ENCODE results near the gene RABEP1. TPM values are rescaled to one million over a fixed set of nuclear protein-coding genes. Genes with fewer than 3 reads are reported as not detected.

Gene RABEP1
- total and polyA plus RNA-seq, 2 experiments from 2014 or later, result 37.0 to 88.1 TPM

DNA sequence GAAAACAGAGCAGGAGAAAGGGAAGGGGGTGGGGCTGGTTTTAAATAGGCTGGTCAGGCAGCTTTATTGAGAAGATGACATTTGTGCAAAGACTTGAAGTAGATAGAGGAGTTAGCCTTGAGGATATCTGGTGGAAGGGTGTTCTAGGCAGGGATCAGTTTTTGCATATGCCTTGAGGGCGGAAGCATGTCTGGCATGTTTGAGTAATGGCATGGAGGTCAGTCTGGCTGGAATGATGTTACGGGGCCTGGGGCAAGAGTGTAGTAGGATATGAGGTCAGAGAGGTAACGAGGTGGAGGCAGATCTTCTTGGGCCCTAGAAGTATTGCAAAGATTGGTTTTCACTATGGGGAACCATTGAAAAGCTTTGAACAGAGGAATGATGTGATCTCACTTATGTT, 4.8 kb downstream of the RABEP1 start:
- Mint-ChIP-seq H3K4me1 (peaks cover 41% of the 10 kb centered on the region), H3K27me3 (ENCODE audit: insufficient read depth, low read depth, poor library complexity) (peaks cover 8% of the 10 kb centered on the region), H3K9me3 (peaks cover 3% of the 10 kb centered on the region; the same call in 2 of the 3 replicates), H3K36me3 (ENCODE audit: low read depth) (peaks cover 16% of the 10 kb centered on the region; the same call in 2 of the 3 replicates), H3K27ac (peak overlapping the region; percentile 2; the same call in 1 of the 2 replicates), H3K4me3 (no peak overlapping the region; the same call in 2 of the 3 replicates)
- Histone ChIP-seq H3K36me3 (ENCODE audit: insufficient read depth) (no peaks in the 10 kb centered on the region; the same call in 1 of the 2 replicates), H3K4me3 (no peak overlapping the region), H3K27ac (ENCODE audit: low read depth) (peak overlapping the region; percentile 17; the same call in 1 of the 2 replicates), H2AFZ (no peak overlapping the region), H3K4me1 (ENCODE audit: insufficient read depth) (peaks cover 48% of the 10 kb centered on the region), H4K20me1 (replicated peaks; ENCODE audit: insufficient read depth) (peaks cover 5% of the 10 kb centered on the region; the same call in 1 of the 2 replicates), H3K79me2 (replicated peaks; ENCODE audit: insufficient read depth) (peaks cover 93% of the 10 kb centered on the region), H3K9me2 (ENCODE audit: insufficient read depth) (no peaks in the 10 kb centered on the region), H3K4me2 (peak overlapping the region; percentile 56), H3K27me3 (ENCODE audit: insufficient read depth) (no peaks in the 10 kb centered on the region), H3F3A (replicated peaks; ENCODE audit: low read depth) (peaks cover 4% of the 10 kb centered on the region; the same call in 1 of the 2 replicates)
- TF ChIP-seq, protein P1, sequence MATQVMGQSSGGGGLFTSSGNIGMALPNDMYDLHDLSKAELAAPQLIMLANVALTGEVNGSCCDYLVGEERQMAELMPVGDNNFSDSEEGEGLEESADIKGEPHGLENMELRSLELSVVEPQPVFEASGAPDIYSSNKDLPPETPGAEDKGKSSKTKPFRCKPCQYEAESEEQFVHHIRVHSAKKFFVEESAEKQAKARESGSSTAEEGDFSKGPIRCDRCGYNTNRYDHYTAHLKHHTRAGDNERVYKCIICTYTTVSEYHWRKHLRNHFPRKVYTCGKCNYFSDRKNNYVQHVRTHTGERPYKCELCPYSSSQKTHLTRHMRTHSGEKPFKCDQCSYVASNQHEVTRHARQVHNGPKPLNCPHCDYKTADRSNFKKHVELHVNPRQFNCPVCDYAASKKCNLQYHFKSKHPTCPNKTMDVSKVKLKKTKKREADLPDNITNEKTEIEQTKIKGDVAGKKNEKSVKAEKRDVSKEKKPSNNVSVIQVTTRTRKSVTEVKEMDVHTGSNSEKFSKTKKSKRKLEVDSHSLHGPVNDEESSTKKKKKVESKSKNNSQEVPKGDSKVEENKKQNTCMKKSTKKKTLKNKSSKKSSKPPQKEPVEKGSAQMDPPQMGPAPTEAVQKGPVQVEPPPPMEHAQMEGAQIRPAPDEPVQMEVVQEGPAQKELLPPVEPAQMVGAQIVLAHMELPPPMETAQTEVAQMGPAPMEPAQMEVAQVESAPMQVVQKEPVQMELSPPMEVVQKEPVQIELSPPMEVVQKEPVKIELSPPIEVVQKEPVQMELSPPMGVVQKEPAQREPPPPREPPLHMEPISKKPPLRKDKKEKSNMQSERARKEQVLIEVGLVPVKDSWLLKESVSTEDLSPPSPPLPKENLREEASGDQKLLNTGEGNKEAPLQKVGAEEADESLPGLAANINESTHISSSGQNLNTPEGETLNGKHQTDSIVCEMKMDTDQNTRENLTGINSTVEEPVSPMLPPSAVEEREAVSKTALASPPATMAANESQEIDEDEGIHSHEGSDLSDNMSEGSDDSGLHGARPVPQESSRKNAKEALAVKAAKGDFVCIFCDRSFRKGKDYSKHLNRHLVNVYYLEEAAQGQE (IDR thresholded peaks at IDR 0.05; ENCODE audit: unreplicated experiment), result no peak
- TF ChIP-seq, protein P2, sequence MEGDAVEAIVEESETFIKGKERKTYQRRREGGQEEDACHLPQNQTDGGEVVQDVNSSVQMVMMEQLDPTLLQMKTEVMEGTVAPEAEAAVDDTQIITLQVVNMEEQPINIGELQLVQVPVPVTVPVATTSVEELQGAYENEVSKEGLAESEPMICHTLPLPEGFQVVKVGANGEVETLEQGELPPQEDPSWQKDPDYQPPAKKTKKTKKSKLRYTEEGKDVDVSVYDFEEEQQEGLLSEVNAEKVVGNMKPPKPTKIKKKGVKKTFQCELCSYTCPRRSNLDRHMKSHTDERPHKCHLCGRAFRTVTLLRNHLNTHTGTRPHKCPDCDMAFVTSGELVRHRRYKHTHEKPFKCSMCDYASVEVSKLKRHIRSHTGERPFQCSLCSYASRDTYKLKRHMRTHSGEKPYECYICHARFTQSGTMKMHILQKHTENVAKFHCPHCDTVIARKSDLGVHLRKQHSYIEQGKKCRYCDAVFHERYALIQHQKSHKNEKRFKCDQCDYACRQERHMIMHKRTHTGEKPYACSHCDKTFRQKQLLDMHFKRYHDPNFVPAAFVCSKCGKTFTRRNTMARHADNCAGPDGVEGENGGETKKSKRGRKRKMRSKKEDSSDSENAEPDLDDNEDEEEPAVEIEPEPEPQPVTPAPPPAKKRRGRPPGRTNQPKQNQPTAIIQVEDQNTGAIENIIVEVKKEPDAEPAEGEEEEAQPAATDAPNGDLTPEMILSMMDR (conservative IDR thresholded peaks at IDR 0.05; ENCODE audit: low read depth in 2 of 2), result no peak
- TF ChIP-seq JUNB (IDR thresholded peaks at IDR 0.05; ENCODE audit: unreplicated experiment) (no peak), STAT1 (IDR thresholded peaks at IDR 0.05; ENCODE audit: unreplicated experiment) (no peak), EZH2 (IDR thresholded peaks at IDR 0.05; ENCODE audit: low read depth, unreplicated experiment) (no peak), CREB1 (CRISPR knock-in tag; IDR thresholded peaks at IDR 0.05; ENCODE audit: low read depth) (no peak), ZNF114 (CRISPR knock-in tag; IDR thresholded peaks at IDR 0.05) (no peak), POLR2AphosphoS5 (IDR thresholded peaks at IDR 0.05; ENCODE audit: low read depth) (no peak), ZNF331 (CRISPR knock-in tag; IDR thresholded peaks at IDR 0.05; ENCODE audit: low read depth) (no peak), NANOG (IDR thresholded peaks at IDR 0.05; ENCODE audit: borderline replicate concordance) (no peak)
- DNase-seq (ENCODE audit: low spot score) (peak; percentile 49), ATAC-seq (no peak)

Data from GM23338 (cell line).